ENCODE measurements around the gene GTF2IRD1.

The GTF2IRD1 gene

DNA sequence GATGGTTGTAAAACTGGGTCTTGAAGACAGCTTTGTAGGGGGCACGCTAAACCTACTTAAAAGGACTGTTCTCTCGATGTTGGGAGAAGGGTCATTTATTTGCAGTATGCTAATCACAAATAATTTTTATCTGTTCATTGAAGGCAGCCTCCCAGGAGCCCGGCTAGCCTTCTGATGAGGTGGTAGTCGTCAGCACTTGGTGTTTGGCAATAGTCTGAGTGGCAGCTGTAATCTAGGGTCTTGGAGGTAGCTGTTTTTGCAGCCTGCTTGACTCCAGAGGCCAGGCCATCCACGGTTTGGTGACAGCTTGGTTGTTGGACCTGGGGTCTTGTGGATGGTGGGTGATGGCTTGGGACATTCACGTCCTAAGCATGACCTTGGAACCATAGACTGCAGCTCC lies 2.2 kb downstream of the GTF2IRD1 start:
- TF ChIP-seq, protein P1, sequence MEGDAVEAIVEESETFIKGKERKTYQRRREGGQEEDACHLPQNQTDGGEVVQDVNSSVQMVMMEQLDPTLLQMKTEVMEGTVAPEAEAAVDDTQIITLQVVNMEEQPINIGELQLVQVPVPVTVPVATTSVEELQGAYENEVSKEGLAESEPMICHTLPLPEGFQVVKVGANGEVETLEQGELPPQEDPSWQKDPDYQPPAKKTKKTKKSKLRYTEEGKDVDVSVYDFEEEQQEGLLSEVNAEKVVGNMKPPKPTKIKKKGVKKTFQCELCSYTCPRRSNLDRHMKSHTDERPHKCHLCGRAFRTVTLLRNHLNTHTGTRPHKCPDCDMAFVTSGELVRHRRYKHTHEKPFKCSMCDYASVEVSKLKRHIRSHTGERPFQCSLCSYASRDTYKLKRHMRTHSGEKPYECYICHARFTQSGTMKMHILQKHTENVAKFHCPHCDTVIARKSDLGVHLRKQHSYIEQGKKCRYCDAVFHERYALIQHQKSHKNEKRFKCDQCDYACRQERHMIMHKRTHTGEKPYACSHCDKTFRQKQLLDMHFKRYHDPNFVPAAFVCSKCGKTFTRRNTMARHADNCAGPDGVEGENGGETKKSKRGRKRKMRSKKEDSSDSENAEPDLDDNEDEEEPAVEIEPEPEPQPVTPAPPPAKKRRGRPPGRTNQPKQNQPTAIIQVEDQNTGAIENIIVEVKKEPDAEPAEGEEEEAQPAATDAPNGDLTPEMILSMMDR (IDR thresholded peaks at IDR 0.05): no peak

DNA sequence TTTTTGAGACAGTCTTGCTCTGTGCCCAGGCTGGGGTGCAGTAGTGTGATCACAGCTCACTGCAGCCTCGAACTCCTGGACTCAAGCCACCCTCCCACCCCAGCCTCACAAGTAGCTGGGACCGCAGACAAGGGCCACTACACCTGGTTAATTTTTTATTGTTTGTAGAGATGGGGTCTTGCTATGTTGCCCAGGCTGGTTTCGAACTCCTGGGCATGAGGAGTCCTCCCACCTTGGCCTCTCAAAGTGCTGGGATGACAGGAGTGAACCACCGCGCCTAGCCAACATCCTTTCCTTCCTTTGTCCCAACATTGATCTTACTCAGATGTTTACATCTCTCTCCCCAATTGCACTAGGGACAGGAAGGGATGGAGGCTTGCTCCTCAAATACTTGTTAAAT lies 3.3 kb downstream of the GTF2IRD1 start:
- TF ChIP-seq, protein P1 (IDR thresholded peaks at IDR 0.05): no peak

DNA sequence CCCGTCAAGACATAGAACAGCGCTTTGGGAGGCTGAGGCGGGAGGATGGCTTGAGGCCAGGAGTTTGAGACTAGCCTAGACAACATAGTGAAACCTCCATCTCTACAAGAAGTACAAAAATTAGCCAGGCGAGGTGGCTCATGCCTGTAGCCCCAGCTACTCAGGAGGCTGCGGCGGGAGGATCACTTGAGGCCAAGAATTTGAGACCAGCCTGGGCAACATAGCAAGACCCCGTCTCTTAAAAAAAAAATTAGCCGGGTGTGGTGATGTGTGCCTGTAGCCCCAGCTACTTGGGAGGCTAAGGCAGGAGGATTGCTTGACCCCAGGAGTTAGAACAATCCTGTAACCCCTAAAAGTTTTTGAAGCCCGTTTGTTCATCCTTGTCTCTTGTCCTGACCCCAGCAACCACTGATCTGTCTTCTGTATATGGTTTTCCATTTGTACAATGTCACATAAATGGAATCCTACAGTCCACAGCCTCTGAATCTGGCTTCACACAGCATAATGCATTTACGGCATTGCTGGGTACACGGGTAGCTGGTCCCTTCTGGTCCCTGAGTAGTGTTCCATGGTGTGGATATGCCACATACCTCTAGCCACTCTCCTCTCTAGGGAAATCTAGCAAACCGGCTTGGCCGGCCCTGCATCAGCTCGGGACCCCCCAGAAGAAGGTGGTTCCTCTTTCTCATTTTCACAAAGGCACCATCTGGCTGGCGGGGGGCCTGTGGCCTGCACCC lies 8.4 kb downstream of the GTF2IRD1 start:
- TF ChIP-seq, protein P1 (IDR thresholded peaks at IDR 0.05): no peak

DNA sequence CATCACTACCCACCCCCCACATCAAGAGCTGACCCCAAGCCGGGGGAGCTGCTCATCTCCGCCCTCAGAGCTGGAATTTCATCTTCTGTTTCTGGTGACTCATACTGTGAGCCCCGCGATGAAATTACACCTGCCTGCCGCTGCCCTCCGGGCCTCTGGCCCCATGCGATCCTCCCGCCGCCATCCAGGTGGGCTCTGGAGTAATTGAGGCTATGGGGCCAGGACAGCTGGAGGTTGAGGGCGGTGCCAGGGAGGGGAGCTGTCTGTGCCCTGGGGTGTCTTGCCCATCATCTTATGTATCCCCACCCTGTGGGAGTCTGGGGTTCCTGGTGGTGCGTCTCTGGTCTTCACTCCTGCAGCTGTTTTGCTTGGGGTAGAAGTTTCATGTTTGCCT lies 9.0 kb downstream of the GTF2IRD1 start:
- TF ChIP-seq, protein P1 (IDR thresholded peaks at IDR 0.05): no peak

DNA sequence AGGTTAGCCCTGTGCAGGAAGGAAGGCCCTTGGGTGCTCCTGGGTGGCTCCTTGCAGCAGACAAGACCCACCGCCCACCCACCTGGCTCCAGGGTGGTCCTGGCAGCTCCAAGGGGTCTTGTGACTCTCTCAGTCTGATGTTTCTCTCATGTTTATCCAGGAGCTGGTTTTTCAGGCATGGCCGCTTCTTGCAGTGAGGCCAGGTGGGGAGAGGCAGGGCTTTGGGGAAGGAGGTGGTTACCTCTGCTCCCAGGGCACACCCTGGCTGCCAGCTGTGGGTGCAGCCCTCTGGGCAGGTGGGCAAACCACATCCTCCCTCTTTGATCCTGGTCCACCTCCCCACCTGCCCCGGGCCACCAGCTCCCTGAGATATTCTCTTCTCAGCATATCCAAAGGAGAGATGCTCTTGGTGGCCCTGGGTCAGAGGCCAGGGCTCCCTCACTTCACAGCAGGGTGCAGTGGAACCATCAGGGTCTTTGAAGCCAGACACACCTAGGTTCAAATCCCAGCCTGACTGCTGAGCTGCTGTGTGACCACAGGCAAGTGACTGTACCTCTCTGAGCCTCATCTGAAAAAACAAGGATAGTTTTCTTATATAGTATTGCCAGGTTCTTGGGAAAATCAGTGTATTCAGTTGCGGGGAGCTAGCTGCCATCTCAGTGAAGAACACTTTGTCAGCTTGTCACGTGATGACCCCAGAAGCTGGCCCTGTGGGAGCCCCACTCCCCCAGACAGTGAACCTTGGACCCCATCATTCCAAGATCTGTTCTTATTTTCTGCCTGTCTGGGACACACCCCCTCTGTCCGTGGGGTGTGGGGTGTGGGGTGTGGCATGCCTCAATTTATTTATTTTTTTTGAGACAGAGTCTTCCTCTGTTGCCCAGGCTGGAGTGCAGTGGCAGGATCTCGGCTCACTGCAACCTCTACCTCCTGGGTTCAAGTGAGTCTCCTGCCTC lies 11.5 kb downstream of the GTF2IRD1 start:
- TF ChIP-seq, protein P1 (IDR thresholded peaks at IDR 0.05): no peak

DNA sequence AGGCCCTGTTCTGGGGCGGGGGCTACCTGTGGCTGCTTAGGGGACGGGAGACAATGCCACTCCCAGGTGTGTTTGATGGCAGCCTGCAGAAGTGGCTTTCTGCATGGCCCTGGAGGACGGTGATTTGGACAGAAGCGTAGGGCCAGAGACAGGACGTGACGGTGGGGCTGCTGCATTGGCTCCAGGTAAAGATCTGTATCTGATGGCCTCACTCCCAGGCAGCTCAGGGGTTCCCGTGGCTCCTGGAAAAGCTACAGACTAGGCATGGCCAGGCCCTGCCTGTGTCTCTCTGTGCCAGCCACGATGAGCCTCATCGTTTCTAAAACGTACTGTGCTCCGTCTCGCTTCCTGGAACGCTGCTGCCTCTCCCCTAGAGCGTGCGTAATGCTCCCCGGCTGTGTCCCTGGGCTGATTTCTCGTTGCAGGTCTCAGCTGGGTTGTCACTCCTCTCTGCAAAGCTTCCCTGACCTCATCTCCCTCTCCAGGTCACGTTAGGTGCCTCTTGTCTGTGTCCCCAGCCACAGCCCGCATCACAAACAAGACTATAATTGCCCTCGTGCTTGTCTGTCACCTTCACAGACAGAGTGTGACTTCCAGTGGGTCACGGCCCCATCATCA lies 12.6 kb downstream of the GTF2IRD1 start:
- TF ChIP-seq, protein P1 (IDR thresholded peaks at IDR 0.05): no peak

DNA sequence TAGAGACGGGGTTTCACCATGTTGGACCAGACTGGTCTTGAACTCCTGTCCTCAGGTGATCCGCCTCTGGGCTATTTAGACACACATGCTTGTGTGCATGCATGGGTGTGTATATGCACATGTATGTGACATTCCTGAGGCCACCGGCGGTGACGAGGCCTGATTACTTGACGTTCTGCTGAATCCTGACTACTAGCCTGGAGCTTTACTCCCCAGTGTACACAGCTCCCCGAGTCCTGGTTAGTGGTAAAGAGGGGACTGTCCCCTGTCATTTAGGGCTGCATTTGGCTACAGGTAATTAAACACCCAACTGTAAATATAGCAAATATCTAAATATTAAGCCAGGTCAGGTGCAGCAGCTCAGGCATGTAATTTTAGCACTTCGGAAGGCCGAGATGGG lies 14.2 kb downstream of the GTF2IRD1 start:
- TF ChIP-seq, protein P1 (IDR thresholded peaks at IDR 0.05): no peak

Measured in LNCAP (cell line).